ENCODE results near the gene STK33.
"Not testable (repeated sequence)": the region's sequence is repeated elsewhere in the genome, so short reads cannot be mapped to it uniquely, and the experiment has no call there.

The STK33 gene

GRCh38 chr11:8533332-8533731 is 60.7 kb downstream of the STK33 start:
- DNase-seq = no peak

GRCh38 chr11:8532475-8532874 is 61.6 kb downstream of the STK33 start:
- no peak for DNase-seq

GRCh38 chr11:8531982-8532381 is 62.0 kb downstream of the STK33 start:
- no peak for DNase-seq

- DNase-seq = no peak
Measured at GRCh38 chr11:8531312-8531711, 62.7 kb downstream of the STK33 start.

GRCh38 chr11:8527939-8528338 is 66.1 kb downstream of the STK33 start:
- no peak for DNase-seq

- DNase-seq = no peak
Measured at GRCh38 chr11:8523396-8523795, 70.6 kb downstream of the STK33 start.

GRCh38 chr11:8512547-8512946 is 81.5 kb downstream of the STK33 start:
- DNase-seq = no peak

GRCh38 chr11:8503910-8504364 is 90.1 kb downstream of the STK33 start:
- DNase-seq = no peak

- no peak for DNase-seq
Measured at GRCh38 chr11:8501836-8502235, 92.2 kb downstream of the STK33 start.

- DNase-seq = no peak
Measured at GRCh38 chr11:8488395-8488794, 105.6 kb downstream of the STK33 start.

- DNase-seq = no peak
Measured at GRCh38 chr11:8487261-8487660, 106.8 kb downstream of the STK33 start.

GRCh38 chr11:8484251-8484650 is 109.8 kb downstream of the STK33 start:
- no peak for DNase-seq

- DNase-seq = no peak
Measured at GRCh38 chr11:8480858-8481257, 113.2 kb downstream of the STK33 start.

- no peak for DNase-seq
Measured at GRCh38 chr11:8477680-8478079, 116.3 kb downstream of the STK33 start.

- no peak for DNase-seq
Measured at GRCh38 chr11:8477151-8477550, 116.9 kb downstream of the STK33 start.

GRCh38 chr11:8467806-8468205 is 126.2 kb downstream of the STK33 start:
- not testable (repeated sequence) for DNase-seq

GRCh38 chr11:8467356-8467755 is 126.7 kb downstream of the STK33 start:
- DNase-seq = not testable (repeated sequence)

- not testable (repeated sequence) for DNase-seq
Measured at GRCh38 chr11:8466884-8467283, 127.1 kb downstream of the STK33 start.

- no peak for DNase-seq
Measured at GRCh38 chr11:8459711-8460399, 134.2 kb downstream of the STK33 start.

- no peak for DNase-seq
Measured at GRCh38 chr11:8442301-8442700, 151.7 kb downstream of the STK33 start.

- no peak for DNase-seq
Measured at GRCh38 chr11:8440649-8441048, 153.4 kb downstream of the STK33 start.

- DNase-seq = no peak
Measured at GRCh38 chr11:8429483-8429882, 164.5 kb downstream of the STK33 start.

GRCh38 chr11:8426076-8426475 is 168.0 kb downstream of the STK33 start:
- DNase-seq = no peak

- DNase-seq = no peak
Measured at GRCh38 chr11:8415195-8415594, 178.8 kb downstream of the STK33 start.

Measured in NCI-H2081 treated with DMSO at 0.1 percent for 48 hours (cell line).